ENCODE data around the gene SNAP23. TPM values are rescaled to one million over a fixed set of nuclear protein-coding genes. Genes with fewer than 3 reads are reported as not detected.
"Not testable (repeated sequence)": the region's sequence is repeated elsewhere in the genome, so short reads cannot be mapped to it uniquely, and the experiment has no call there.

Gene SNAP23
- total RNA-seq, 4 donors from 2014 or later, result 50.0 to 71.8 (median 57.2) TPM

DNA sequence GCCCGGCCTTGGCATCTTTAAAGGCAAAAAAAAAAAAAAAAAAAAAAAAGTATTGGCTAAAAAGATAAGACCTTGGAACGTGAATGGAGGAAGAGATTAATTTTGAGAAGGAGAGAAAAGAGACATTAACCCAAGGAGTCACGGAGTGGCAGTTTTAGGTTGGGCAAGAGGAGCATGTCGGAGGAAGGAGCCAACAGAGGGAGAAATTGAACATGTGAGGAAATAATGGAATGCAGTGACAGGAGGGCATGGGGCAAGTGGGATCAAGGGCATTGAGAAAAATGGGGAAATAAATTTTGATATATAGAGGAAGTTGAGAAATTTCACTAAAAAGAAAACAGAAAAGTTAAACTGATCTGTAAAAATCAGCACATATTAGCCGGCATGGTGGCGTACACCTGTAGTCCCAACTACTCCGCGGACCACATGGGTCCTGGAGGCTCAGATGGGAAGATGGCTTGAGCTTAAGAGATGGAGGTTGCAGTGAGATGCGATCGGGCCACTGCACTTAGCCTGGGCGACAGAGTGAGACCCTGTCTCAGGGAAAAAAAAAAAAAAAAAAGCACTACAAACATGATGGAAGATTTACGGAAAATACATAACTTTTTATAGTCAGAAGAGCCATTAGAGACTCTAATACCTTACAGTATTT, 54.4 kb downstream of the SNAP23 start:
- Histone ChIP-seq H3K27me3 (no peaks in the 10 kb centered on the region), H3K9me3 (no peaks in the 10 kb centered on the region), H3K4me1 (peaks cover 2 to 45% (median 8%) of the 10 kb centered on the region in 3 donors), H3K27ac (peak overlapping the region in 2 of 4 donors; percentile 91 to 93), H3K36me3 (peaks cover 0 to 12% of the 10 kb centered on the region in 2 donors), H3K4me3 (peak overlapping the region; percentile 57 to 76)
- ATAC-seq, result no peak
- no peak for TF ChIP-seq POLR2A (IDR thresholded peaks at IDR 0.05)
- WGBS, 2 donors (ENCODE audit: low coverage in 1 of 2), result 65 to 66% methylated on average over 3 to 12 of the region's 12 CpGs

DNA sequence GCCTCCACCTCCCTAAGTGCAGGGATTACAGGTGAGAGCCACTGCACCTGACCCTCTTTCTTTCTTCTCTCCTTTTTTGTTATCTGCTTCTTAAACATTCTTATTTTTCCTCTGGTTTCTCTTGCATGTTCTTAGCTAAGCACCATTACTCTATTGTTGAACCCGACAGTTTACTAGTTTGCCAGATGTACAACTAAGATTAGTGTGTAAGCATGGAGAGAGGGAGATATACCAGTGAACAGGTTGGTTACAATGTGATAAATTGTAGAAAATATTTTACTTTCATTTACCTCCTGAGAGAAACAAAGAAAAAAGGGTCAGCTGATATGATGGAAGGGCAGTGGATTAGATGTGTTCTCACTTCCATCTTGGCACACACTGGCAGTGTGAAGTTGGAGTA, 58.1 kb downstream of the SNAP23 start:
- WGBS, 2 donors (ENCODE audit: low coverage in 1 of 2), result 86% methylated on average over 1 of the region's 1 CpG; no CpG with 5 or more reads in 1 of the 2 donors
- TF ChIP-seq, protein P1, sequence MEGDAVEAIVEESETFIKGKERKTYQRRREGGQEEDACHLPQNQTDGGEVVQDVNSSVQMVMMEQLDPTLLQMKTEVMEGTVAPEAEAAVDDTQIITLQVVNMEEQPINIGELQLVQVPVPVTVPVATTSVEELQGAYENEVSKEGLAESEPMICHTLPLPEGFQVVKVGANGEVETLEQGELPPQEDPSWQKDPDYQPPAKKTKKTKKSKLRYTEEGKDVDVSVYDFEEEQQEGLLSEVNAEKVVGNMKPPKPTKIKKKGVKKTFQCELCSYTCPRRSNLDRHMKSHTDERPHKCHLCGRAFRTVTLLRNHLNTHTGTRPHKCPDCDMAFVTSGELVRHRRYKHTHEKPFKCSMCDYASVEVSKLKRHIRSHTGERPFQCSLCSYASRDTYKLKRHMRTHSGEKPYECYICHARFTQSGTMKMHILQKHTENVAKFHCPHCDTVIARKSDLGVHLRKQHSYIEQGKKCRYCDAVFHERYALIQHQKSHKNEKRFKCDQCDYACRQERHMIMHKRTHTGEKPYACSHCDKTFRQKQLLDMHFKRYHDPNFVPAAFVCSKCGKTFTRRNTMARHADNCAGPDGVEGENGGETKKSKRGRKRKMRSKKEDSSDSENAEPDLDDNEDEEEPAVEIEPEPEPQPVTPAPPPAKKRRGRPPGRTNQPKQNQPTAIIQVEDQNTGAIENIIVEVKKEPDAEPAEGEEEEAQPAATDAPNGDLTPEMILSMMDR (IDR thresholded peaks at IDR 0.05), result no peak
- TF ChIP-seq POLR2AphosphoS5 (IDR thresholded peaks at IDR 0.05) (no peak), POLR2A (IDR thresholded peaks at IDR 0.05) (no peak), EP300 (IDR thresholded peaks at IDR 0.05) (no peak)
- Histone ChIP-seq H3K9me3 (no peaks in the 10 kb centered on the region), H3K27me3 (no peaks in the 10 kb centered on the region), H3K4me3 (no peak overlapping the region), H3K27ac (no peak overlapping the region), H3K36me3 (peaks cover 0 to 6% of the 10 kb centered on the region in 2 donors), H3K4me1 (peaks cover 0 to 18% (median 0%) of the 10 kb centered on the region in 3 donors)
- no peak for ATAC-seq

DNA sequence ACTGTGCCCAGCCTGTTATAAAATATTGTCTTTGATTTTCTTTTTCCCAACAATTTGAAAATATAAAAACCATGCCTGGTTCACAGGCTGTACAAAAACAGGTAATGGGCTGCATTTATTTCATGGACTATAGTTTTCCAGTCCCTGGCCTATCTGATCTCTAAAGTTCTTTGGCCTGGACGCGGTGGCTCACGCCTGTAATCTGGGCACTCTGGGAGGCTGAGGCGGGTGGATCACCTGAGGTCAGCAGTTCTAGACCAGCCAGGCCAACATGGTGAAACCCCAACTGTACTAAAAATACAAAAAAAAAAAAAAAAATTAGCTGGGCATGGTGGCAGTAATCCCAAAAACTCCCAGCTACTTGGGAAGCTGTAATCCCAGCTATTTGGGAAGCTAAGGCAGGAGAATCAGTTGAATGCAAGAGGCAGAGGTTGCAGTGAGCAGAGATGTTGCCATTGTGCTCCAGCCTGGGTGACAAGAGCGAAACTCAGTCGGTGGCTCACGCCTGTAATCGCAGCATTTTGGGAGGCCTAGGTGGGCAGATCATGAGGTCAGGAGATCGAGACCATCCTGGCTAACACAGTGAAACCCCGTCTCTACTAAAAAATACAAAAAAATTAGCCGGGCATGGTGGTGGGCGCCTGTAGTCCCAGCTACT, 61.2 kb downstream of the SNAP23 start:
- H3K27ac ChIP-seq, H3K9me3 ChIP-seq, H3K4me1 ChIP-seq, H3K27me3 ChIP-seq, H3K4me3 ChIP-seq: not testable (repeated sequence)
- 86 to 100% methylated on average over 2 to 6 of the region's 12 CpGs for WGBS, 2 donors (ENCODE audit: low coverage in 1 of 2)
- H3K36me3 ChIP-seq, result peaks cover 0 to 37% of the 10 kb centered on the region in 2 donors
- peak; percentile 72 for ATAC-seq

DNA sequence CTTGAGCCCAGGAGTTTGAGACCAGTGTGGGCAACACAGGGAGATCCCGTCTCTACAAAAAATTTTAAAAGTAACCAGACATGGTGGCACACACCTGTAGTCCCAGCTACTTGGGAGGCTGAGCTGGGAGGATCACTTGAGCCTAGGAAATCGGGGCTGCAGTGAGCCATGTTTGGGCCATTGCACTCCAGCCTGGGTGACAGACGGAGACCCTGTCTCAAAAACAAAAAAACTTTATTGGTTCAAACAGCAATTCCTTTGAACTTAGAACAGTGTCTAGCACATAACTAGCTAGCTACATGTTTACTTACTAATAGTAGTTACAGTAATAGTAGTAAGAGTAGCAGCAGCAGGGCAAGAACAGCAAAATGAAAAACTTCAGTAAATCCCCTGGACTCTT, 63.3 kb downstream of the SNAP23 start:
- H3K4me1 ChIP-seq, result no peaks in the 10 kb centered on the region
- ATAC-seq, result no peak
- no peak for TF ChIP-seq POLR2A (IDR thresholded peaks at IDR 0.05)
- no peak for TF ChIP-seq EP300 (IDR thresholded peaks at IDR 0.05)
- no peak for TF ChIP-seq POLR2AphosphoS5 (IDR thresholded peaks at IDR 0.05)
- TF ChIP-seq, protein P1 (IDR thresholded peaks at IDR 0.05), result no peak

DNA sequence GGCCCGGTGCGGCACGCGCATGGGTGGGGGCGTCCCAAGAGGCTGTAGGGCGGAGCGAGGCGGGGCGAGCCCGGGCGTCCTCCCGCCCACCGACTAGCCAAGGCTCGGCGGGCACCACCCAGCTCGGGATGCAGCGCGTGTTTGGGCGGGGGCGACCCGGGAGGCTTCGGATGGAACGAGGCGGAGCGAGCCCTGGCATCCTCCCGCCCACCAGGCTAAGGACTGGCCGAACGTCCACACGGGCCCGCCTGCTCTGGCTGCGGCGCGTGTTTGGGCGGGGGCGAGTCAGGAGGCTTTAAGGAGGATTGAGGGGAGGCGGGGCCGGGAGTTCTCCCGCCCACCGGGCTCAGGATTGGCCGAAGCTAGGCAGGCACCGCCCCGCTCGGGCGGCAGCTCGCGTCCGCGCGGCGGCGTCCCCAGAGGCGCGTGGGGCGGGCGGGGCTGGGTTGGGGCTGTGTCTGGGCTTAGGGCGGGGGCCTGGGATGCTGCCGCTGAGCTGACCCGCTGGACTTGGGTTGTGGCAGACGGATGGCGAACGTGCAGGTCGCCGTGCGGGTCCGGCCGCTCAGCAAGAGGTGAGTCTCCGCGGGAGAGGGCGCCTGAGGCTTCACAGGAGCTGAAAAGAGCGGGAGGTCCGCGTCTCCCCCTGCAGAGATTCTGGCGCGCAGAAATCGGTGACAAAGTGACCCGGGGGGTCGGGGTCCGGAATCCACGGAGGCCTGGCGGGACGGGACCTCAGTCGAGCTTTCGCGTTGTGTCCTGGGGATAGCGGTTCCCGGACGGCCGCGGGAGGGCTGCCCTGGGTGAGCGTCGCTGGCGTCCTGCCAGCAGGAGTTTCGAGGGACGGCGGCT, 80.0 kb downstream of the SNAP23 start, which contains the start of gene STARD9:
Gene STARD9, plus strand, starts transcription at position 419 of the 852 bp plus-strand sequence. Its CDS starts 110 bp downstream, at position 529.
- Histone ChIP-seq H3K4me1 (peaks cover 0 to 54% (median 13%) of the 10 kb centered on the region in 3 donors), H3K27me3 (no peaks in the 10 kb centered on the region), H3K27ac (peak within 1 kb of the TSS; percentile 83 to 98 (median 95)), H3K9me3 (no peaks in the 10 kb centered on the region), H3K4me3 (peak within 1 kb of the TSS; percentile 81 to 93), H3K36me3 (no peaks in the 10 kb centered on the region)
- 0% methylated on average over 2 to 12 of the region's 95 CpGs for WGBS, 2 donors (ENCODE audit: low coverage in 1 of 2)
- TF ChIP-seq EP300 (IDR thresholded peaks at IDR 0.05), result no peak
- peak; percentile 55 for TF ChIP-seq POLR2AphosphoS5 (IDR thresholded peaks at IDR 0.05)
- TF ChIP-seq, protein P1 (IDR thresholded peaks at IDR 0.05), result peak in 2 of 4 experiments; percentile 13 to 17
- TF ChIP-seq POLR2A (IDR thresholded peaks at IDR 0.05), result peak; percentile 75 to 77
- ATAC-seq, result peak; percentile 97

More for the DNA sequence above, 63.3 kb downstream of the SNAP23 start:
- no peaks in the 10 kb centered on the region for H3K9me3 ChIP-seq
- no peaks in the 10 kb centered on the region for H3K27me3 ChIP-seq
- no peak overlapping the region for H3K27ac ChIP-seq
- WGBS, 2 donors (ENCODE audit: low coverage in 1 of 2), result 82 to 97% methylated on average over 3 of the region's 3 CpGs
- peaks cover 0 to 58% of the 10 kb centered on the region in 2 donors for H3K36me3 ChIP-seq
- no peak overlapping the region for H3K4me3 ChIP-seq

All from gastroesophageal sphincter (tissue), 4 donors.